Astrocyte of the spinal cord (primary cell): ENCODE results near the gene CASKIN1.

Source experiments
- DNase-seq: peaks from one replicate; pipeline ENCODE4 v3.0.0; 2011; ENCODE audit warnings: low read depth, low spot score
- H3K4me3 ChIP-seq: 2 replicates; pipeline ENCODE4 v1.5.1; 2011; ENCODE audit warnings: low read depth, mild to moderate bottlenecking, low read length, moderate library complexity
- in situ Hi-C: cut with HindIII; loops from 2 replicates; pipeline ENCODE4 v1.10.0; 2017; ENCODE audit warnings: low sequenced_read_pairs
- TF ChIP-seq, protein P1 (sequence below): IDR thresholded peaks from 2 replicates; pipeline ENCODE4 v1.5.1; 2012; ENCODE audit warnings: low read depth, mild to moderate bottlenecking, low read length, inconsistent platforms

Gene CASKIN1

DNA sequence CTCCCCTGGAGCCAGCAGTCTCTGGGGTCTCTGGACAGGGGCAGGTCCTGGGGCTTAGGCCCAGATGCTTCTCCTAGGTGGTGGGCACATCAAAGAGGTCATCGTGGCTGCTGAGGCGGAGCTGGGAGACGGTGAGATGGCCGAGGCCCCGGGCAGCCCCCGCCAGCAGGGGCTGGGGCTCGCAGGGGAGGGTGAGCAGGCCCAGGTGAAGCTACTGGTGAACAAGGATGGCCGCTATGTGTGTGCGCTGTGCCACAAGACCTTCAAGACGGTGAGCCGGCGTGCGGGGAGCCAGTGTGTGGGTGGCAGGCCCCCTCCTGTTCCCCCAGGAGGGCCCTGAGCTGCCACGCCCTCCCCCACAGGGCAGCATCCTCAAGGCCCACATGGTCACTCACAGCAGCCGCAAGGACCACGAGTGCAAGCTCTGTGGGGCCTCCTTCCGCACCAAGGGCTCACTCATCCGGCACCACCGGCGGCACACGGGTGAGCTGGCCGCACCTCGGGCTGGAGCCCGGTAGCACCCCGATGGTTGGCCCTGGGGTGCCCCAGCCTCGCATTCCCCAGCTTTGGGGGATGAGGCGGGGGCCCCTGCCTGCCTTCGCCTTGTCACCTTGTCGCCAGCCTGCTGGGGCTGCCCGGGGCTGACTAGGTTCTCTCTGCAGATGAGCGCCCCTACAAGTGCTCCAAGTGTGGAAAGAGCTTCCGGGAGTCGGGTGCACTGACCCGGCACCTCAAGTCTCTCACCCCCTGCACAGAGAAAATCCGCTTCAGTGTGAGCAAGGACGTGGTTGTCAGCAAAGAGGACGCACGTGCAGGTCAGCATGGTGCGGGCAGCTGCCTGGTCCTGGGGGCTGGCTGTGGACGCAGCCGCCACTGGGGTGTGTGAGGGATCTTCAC lies 35.9 kb upstream of the CASKIN1 start:
- in situ Hi-C loops, result no loop called here
- TF ChIP-seq, protein P1, sequence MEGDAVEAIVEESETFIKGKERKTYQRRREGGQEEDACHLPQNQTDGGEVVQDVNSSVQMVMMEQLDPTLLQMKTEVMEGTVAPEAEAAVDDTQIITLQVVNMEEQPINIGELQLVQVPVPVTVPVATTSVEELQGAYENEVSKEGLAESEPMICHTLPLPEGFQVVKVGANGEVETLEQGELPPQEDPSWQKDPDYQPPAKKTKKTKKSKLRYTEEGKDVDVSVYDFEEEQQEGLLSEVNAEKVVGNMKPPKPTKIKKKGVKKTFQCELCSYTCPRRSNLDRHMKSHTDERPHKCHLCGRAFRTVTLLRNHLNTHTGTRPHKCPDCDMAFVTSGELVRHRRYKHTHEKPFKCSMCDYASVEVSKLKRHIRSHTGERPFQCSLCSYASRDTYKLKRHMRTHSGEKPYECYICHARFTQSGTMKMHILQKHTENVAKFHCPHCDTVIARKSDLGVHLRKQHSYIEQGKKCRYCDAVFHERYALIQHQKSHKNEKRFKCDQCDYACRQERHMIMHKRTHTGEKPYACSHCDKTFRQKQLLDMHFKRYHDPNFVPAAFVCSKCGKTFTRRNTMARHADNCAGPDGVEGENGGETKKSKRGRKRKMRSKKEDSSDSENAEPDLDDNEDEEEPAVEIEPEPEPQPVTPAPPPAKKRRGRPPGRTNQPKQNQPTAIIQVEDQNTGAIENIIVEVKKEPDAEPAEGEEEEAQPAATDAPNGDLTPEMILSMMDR, result no peak
- no peak for DNase-seq
- no peak overlapping the region for H3K4me3 ChIP-seq

DNA sequence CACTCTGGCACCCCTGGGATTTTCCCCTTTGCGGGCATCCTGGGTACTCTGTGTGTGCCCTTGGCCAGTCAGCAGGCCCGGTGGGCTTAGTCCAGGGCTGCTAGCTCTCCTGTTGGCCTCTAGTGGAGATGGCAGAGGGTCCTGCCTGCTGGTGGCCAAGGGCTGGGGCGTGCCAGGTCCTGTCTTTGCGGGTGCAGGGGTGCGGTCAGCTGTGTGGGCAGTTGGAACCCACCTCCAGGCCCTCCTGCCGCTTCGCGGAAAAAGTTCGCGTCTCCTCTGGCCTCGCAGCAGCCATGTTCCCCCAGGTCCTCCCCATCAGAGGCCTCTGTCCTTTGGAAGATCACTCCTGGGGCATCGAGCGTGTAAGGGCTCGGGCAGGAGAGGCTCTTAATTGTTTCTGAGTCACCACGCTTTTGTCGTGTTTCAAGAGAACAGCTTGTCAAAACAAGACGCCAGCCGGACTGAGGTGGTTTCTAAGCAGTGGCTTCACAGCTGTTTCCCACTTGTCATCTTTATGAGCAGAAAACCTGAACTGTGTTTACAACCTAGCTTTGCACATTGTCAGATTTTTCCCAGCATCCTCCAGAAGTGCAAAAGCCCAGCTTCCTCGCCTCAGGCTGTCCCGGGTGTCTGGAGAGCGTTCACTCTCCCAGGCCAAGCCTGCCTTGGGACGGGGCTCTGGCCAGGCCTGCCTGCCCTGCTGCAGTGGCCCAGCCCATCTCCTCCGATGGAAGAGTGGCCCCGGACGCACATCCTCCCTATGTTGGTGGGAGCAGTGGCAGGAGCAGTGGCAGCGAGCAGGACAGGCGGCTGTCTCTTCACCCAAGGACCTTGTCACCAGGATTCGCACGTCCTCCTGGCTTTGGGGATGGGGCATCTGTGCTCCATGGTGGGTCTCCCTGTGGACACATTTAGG lies 34.9 kb upstream of the CASKIN1 start:
- TF ChIP-seq, protein P1, result no peak
- peak; percentile 29 for DNase-seq
- in situ Hi-C loops, result no loop called here
- no peak overlapping the region for H3K4me3 ChIP-seq

DNA sequence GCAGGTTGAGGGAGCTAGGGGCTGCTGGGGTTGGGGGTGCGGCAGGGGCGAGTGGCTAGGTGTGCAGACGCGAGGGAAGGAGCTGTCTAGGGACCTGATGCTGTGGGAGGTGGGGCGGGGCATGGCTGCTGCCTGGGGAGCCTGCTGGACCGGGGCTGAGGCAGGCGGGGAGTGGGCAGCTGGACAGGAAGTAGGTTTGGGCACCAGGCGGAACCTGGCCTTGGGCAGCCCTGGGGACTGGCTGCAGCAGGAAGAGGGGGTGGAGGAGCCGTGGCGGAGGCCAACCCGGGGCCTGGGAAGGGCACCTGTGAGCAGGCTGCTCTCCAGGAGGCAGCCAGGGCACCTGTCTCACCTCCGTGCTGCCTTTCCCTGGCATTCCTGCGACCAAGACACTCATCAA lies 34.0 kb upstream of the CASKIN1 start:
- in situ Hi-C loops, result no loop called here
- TF ChIP-seq, protein P1, result no peak
- no peak overlapping the region for H3K4me3 ChIP-seq
- DNase-seq, result no peak

DNA sequence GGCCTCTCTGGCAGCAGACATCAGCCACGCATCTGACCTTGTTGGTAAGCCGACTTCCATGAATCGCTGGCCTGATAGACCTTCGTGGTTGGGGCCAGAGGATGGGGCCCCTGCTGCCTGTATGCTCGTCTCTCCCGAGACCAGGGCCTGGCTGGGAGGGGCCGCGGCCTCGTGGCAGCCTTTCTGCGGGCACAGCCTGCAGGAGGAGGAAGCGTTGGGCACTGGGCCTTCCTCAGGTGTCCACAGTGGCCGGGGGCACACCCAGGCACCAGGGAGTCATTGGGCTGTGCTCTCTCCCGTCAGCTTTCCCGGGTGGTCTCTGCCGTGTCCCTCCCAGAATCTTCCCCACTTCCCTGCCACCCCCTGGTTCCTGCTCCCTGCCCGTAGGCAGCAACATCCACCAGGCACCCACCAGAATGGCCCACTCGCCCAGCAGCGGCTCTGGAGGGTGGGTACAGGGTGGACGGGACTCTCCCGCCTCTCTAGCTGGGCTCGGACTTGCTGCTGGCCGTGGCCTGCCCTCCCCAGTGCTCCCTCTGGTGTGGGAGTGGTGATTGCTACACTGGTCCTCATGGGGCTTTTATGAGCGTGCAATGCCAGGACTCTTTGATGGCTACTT lies 33.3 kb upstream of the CASKIN1 start:
- no peak overlapping the region for H3K4me3 ChIP-seq
- no peak for DNase-seq
- TF ChIP-seq, protein P1, result no peak
- in situ Hi-C loops, result no loop called here

DNA sequence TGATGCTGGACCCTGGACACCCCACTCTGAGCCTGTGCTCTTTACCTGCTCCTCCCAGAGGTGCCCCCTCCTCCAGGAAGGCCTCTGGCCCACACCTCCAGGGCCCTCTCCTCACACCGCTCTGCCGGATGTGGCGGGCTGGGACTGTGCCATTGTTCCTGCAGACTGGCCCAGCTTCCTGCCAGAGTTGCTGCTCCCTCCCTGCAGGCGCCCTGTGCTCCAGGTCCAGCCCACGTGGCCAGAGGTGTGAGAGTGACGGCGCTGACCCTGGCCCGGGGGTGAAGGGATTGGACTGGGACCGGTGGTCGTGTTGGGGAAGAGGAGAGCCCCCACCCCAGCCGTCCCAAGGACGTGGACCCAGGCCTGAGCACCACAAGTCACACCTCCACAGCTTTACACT lies 32.7 kb upstream of the CASKIN1 start:
- no peak for DNase-seq
- in situ Hi-C loops, result no loop called here
- TF ChIP-seq, protein P1, result no peak
- no peak overlapping the region for H3K4me3 ChIP-seq

DNA sequence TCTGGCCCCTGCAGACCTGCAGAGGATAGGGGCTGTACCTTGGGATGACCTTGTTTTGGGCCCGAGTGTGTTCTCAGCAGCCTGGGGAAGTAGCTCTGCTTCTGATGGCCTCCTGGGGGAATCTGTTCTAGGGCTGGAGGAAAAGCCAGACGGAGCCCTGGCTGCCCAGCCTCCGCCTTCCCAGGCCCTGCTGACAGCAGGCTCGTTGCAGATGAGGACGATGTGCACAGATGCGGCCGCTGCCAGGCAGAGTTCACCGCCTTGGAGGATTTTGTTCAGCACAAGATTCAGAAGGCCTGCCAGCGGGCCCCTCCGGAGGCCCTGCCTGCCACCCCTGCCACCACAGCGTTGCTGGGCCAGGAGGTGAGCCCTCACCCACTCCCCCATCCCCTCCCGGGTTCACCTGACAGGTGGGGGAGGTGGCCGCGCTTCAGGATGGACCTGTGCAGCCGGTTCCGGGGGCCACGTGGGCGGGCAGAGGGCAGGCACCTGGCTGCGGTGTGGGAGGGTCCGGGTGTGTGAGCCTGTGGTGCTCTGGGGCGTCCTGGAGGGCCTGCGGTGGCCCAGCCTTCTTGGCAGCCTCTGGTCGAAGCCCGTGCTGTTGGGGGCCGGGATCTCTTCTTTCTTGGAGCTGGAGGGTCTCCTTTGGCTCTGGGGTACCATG lies 31.9 kb upstream of the CASKIN1 start:
- TF ChIP-seq, protein P1, result no peak
- no peak for DNase-seq
- in situ Hi-C loops, result no loop called here
- no peak overlapping the region for H3K4me3 ChIP-seq
